Upper lobe of left lung (tissue), 6 donors: ENCODE data around the gene STIMATE. TPM values are rescaled to one million over a fixed set of nuclear protein-coding genes. Genes with fewer than 3 reads are reported as not detected.
A peak's percentile ranks its signal among the peaks of the same experiment; 100 is the strongest.

Source experiments
- ATAC-seq, 2 donors: fragments of 200-7000 bp; cut with Tn5 transposase; one replicate each; pipeline ENCODE4 v1.9.1; 2022; ENCODE audit warnings: mild to moderate bottlenecking in 2 of 2, moderate library complexity in 2 of 2; ENCODE audit not compliant: low FRiP score in 2 of 2
- DNase-seq, 2 donors: peaks; one replicate each; pipeline ENCODE4 v3.0.0-alpha.2; 2019 to 2020
- H3K27ac ChIP-seq, 4 donors: fragments of 200-600 bp; sonication (generic); one replicate each; pipeline ENCODE4 v1.5.1; 2016 to 2019
- H3K27me3 ChIP-seq, 4 donors: fragments of 200-600 bp; sonication (generic); one replicate each; pipeline ENCODE4 v1.5.1; 2017 to 2019
- H3K36me3 ChIP-seq, 4 donors: fragments of 200-600 bp; sonication (generic); one replicate each; pipeline ENCODE4 v1.5.1; 2016 to 2019
- H3K4me1 ChIP-seq, 4 donors: fragments of 200-600 bp; sonication (generic); one replicate each; pipeline ENCODE4 v1.5.1; 2018 to 2019
- H3K4me3 ChIP-seq, 4 donors: fragments of 200-600 bp; sonication (generic); one replicate each; pipeline ENCODE4 v1.5.1; 2017 to 2019; ENCODE audit warnings: mild to moderate bottlenecking in 2 of 4, moderate library complexity in 1 of 4
- H3K9me3 ChIP-seq, 4 donors: fragments of 200-600 bp; sonication (generic); one replicate each; pipeline ENCODE4 v1.5.1; 2018 to 2019
- EP300 ChIP-seq, 4 donors: sonication (generic); formaldehyde crosslinking; IDR thresholded peaks; one replicate each; pipeline ENCODE4 v1.5.1; 2017; ENCODE audit warnings: antibody characterized with exemption in 4 of 4, control low read depth in 2 of 4
- POLR2A ChIP-seq, 4 donors: fragments of 450-650 bp; IDR thresholded peaks; one replicate each; pipeline ENCODE4 v1.5.1; 2016 to 2017; ENCODE audit warnings: antibody characterized with exemption in 4 of 4, mild to moderate bottlenecking in 2 of 4
- POLR2AphosphoS5 ChIP-seq, 2 donors: sonication (generic); formaldehyde crosslinking; IDR thresholded peaks; one replicate each; pipeline ENCODE4 v1.5.1; 2017; ENCODE audit warnings: antibody characterized with exemption in 2 of 2
- WGBS, 2 donors: methylation state at CpG; one replicate each; pipeline ENCODE4 v1.1.5; 2017 to 2018; 5-methylcytosine and 5-hydroxymethylcytosine counted together
- total RNA-seq, 6 donors: library from RNA; depleted of rRNA in 4 of 6; stranded (reverse); fragments of >200 nt in 4 of 6; gene quantifications; one replicate each; pipeline versions ENCODE4 v1.1.0 to v1.2.1, GENCODE V29; 2016 to 2021
- TF ChIP-seq, protein P1 (sequence below), 6 experiments: fragments of 450-650 bp in 4 of 6; fragments of 200-600 bp in 2 of 6; sonication (generic) in 2 of 6; IDR thresholded peaks; one replicate each; pipeline ENCODE4 v1.5.1; 2016 to 2019; ENCODE audit warnings: antibody characterized with exemption in 6 of 6
- donor health status: DM: no; HTN: no; CAD: no; lungs with moderate emphysema.
- donor health status: DM: no; HTN: yes; CAD: no; lungs with severe emphysema.

The STIMATE gene
- total RNA-seq, 6 donors from 2014 or later = 39.7 to 87.0 (median 44.9) TPM

DNA sequence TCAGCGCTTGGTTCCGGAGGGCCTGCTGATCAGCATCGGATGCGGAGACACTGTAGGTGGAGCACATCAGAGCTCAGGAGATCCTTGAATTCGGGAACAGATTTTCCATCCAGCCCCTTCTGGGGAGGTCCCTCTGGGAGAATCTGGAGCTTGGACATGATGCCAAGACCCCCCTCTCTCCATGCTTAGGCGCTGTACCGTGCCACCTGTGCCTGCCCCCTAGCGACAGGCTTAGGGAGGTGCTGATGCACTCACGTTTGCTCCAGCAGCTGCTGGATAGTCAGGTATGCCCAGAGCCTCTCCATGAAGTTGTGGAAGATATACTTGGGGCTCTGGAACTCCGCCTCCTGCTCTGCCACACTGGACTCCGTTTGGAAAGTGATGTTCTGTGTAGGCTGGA, 76.6 kb downstream of the STIMATE start:
- DNase-seq = no peak
- Histone ChIP-seq H3K27me3 (no peaks in the 10 kb centered on the region), H3K4me1 (no peaks in the 10 kb centered on the region), H3K36me3 (peaks cover 0 to 16% (median 10%) of the 10 kb centered on the region in 4 donors), H3K9me3 (no peaks in the 10 kb centered on the region), H3K4me3 (no peak overlapping the region), H3K27ac (no peak overlapping the region)
- TF ChIP-seq POLR2AphosphoS5 (IDR thresholded peaks at IDR 0.05) = no peak
- TF ChIP-seq EP300 (IDR thresholded peaks at IDR 0.05) = no peak
- TF ChIP-seq, protein P1, sequence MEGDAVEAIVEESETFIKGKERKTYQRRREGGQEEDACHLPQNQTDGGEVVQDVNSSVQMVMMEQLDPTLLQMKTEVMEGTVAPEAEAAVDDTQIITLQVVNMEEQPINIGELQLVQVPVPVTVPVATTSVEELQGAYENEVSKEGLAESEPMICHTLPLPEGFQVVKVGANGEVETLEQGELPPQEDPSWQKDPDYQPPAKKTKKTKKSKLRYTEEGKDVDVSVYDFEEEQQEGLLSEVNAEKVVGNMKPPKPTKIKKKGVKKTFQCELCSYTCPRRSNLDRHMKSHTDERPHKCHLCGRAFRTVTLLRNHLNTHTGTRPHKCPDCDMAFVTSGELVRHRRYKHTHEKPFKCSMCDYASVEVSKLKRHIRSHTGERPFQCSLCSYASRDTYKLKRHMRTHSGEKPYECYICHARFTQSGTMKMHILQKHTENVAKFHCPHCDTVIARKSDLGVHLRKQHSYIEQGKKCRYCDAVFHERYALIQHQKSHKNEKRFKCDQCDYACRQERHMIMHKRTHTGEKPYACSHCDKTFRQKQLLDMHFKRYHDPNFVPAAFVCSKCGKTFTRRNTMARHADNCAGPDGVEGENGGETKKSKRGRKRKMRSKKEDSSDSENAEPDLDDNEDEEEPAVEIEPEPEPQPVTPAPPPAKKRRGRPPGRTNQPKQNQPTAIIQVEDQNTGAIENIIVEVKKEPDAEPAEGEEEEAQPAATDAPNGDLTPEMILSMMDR (IDR thresholded peaks at IDR 0.05) = peak in 4 of 6 experiments; percentile 15 to 28 (median 22)
- no peak for TF ChIP-seq POLR2A (IDR thresholded peaks at IDR 0.05)
- no peak for ATAC-seq
- 70 to 82% methylated on average over 6 to 11 of the region's 11 CpGs for WGBS, 2 donors

DNA sequence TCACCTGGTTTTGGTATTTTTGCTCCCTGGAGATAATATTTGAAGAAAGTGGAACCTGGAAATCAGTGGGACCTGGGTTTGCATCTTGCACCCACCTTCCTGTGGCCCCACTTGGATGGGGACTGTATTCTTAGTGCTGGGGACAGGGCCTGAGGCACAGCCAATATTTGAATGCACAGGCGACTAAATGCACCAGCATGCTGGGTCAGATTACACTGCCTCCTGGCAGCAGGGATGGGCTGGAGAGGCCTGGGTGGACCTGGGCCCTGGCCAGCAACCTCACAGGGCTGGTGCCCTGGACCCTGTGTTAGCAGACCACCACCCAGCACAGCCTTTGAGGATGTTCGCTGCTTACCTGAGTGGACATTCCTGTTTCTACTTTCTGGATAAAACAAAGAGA, 77.4 kb downstream of the STIMATE start:
- Histone ChIP-seq H3K27me3 (no peaks in the 10 kb centered on the region), H3K36me3 (peaks cover 0 to 16% (median 10%) of the 10 kb centered on the region in 4 donors), H3K4me3 (no peak overlapping the region), H3K4me1 (no peaks in the 10 kb centered on the region), H3K27ac (no peak overlapping the region), H3K9me3 (no peaks in the 10 kb centered on the region)
- 83 to 91% methylated on average over 2 of the region's 2 CpGs for WGBS, 2 donors
- no peak for ATAC-seq
- DNase-seq = no peak
- TF ChIP-seq, protein P1 (IDR thresholded peaks at IDR 0.05) = no peak
- no peak for TF ChIP-seq POLR2A (IDR thresholded peaks at IDR 0.05)
- no peak for TF ChIP-seq POLR2AphosphoS5 (IDR thresholded peaks at IDR 0.05)
- TF ChIP-seq EP300 (IDR thresholded peaks at IDR 0.05) = no peak

DNA sequence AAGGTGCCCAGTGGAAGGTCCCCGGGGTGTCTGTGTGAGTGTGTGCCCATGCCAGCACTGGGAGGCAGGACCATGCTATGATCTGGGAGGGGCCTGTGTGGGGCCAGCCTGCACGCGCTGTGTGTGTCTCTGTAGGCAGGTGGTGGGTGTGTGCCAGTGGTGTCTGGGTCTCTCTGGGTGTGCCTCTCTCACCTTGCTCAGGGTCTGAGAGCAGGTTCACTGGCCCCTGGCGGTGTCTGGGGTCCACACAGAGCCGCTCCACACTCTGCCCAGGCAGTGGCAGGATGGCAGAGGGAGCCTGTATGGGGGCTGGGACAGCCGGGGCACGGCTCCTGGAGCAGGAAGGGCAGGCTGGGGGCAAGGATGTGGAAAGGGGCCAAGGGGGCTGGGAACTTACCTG, 79.5 kb downstream of the STIMATE start:
- 95 to 97% methylated on average over 5 to 7 of the region's 7 CpGs for WGBS, 2 donors
- TF ChIP-seq, protein P1 (IDR thresholded peaks at IDR 0.05) = no peak
- TF ChIP-seq POLR2AphosphoS5 (IDR thresholded peaks at IDR 0.05) (no peak), EP300 (IDR thresholded peaks at IDR 0.05) (no peak), POLR2A (IDR thresholded peaks at IDR 0.05) (no peak)
- Histone ChIP-seq H3K4me3 (no peak overlapping the region), H3K9me3 (no peaks in the 10 kb centered on the region), H3K27ac (no peak overlapping the region), H3K27me3 (no peaks in the 10 kb centered on the region), H3K36me3 (peaks cover 0 to under 1% (median under 1%) of the 10 kb centered on the region in 4 donors), H3K4me1 (no peaks in the 10 kb centered on the region)
- ATAC-seq (no peak), DNase-seq (no peak)

DNA sequence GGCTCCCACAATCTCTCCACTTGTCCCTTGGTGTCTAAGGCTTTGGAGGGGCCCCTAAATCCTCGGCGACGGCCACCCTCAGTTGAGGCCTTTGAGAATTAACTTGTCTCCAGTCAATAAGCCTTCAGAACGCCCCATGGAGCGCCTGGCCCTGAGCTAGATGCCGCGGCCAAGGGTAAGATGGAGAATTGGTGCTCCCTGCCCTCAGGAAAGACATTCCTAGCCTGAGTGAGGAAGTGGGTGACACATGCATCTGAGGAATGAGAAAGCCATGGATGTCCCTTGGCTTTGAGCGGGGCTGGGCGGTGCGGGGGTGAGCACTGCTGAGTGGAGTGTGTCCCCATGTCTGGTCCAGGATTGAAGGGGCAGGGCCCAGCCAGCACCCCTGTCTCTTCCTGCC, 80.1 kb downstream of the STIMATE start:
- DNase-seq = no peak
- Histone ChIP-seq H3K27ac (no peak overlapping the region), H3K9me3 (no peaks in the 10 kb centered on the region), H3K4me3 (no peak overlapping the region), H3K4me1 (no peaks in the 10 kb centered on the region), H3K27me3 (no peaks in the 10 kb centered on the region), H3K36me3 (no peaks in the 10 kb centered on the region)
- ATAC-seq = no peak
- no peak for TF ChIP-seq POLR2AphosphoS5 (IDR thresholded peaks at IDR 0.05)
- TF ChIP-seq EP300 (IDR thresholded peaks at IDR 0.05) = no peak
- WGBS, 2 donors = 91 to 94% methylated on average over 10 of the region's 10 CpGs

DNA sequence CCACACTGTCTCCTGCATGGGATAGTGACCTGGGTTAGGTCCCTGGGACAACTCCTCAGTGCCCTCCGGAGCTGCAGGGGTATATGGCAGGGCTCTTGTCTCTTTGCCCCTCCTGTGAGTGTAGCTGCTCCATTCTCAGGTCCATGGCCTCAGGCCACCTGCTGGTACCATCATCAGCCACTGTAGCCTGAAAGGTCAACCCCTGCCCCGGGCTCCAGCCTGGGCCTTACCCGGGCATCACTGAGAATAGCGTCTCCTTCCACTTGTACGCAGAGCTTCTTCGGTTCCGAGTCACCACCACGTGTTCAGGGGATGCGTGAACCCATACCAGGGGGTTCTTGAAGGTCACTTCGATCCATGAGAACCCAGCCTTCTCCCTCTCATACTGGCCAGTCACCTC, 80.7 kb downstream of the STIMATE start:
- Histone ChIP-seq H3K27ac (no peak overlapping the region), H3K4me3 (no peak overlapping the region), H3K27me3 (no peaks in the 10 kb centered on the region), H3K9me3 (no peaks in the 10 kb centered on the region), H3K36me3 (no peaks in the 10 kb centered on the region), H3K4me1 (no peaks in the 10 kb centered on the region)
- DNase-seq (no peak), ATAC-seq (no peak)
- no peak for TF ChIP-seq EP300 (IDR thresholded peaks at IDR 0.05)
- TF ChIP-seq POLR2AphosphoS5 (IDR thresholded peaks at IDR 0.05) = no peak
- TF ChIP-seq, protein P1 (IDR thresholded peaks at IDR 0.05) = no peak
- no peak for TF ChIP-seq POLR2A (IDR thresholded peaks at IDR 0.05)
- 94 to 99% methylated on average over 9 to 10 of the region's 10 CpGs for WGBS, 2 donors
